ENCODE data around the gene DOK3. TPM values are rescaled to one million over a fixed set of nuclear protein-coding genes. Genes with fewer than 3 reads are reported as not detected.
A peak's percentile ranks its signal among the peaks of the same experiment; 100 is the strongest.
"Not testable (repeated sequence)": the region's sequence is repeated elsewhere in the genome, so short reads cannot be mapped to it uniquely, and the experiment has no call there.

Gene DOK3
- total RNA-seq, 6 experiments from 2014 or later, result 2.5 to 6.6 (median 3.9) TPM

DNA sequence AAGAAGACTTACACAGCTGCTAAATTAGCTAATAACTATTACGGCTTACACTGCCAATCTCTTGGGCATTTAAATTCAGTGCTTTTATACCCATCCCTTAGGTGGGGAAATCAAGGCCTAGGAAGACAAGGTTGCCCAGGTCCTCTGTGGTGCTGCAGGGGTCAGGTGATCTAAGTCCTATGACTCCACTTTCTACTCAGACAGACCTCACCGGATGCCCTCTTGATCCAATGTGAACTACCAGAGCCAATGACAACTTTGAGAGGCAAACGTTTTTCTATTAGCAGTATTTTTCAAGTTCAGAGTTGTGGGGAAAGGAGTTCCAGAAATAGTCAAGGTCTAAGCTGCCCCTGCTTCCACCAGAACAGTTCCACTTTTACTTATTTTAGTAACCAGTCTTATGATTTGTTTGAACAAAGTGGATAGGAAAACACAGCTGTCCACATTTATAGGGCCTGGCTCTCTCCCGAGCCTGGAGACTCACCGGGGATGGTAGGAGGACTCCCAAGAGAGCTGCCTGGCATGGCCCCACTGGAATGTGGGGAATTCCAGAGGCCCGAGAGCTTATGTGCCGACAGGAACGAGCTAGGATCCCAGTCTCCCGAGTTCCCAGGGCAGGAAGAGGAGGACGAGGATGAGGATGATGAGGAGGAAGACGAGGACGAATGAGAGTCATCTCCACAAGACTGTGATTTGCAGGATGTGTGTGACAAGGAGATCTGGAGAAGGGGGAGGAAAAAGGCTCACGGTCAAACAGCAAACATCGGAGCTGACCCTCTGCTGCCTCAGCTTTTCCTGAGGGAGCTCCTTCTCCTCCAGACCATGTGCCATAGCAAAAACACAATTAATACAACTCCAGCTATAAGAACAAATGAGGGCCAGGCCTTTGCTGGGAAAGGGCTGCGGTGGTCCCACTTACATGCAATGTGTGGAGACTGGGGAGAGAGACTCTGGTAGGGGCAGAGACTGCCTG is 28.0 kb upstream of the DOK3 start:
- no peaks in the 10 kb centered on the region for H3K9me3 ChIP-seq
- no peak overlapping the region for H3K4me3 ChIP-seq
- 27% methylated on average over 14 of the region's 15 CpGs for WGBS (ENCODE audit: insufficient coverage, low coverage, low lambda C conversion rate, missing lambda C conversion rate)
- DNase-seq (peak in 1 of 3 donors; percentile 57), ATAC-seq (peak in 3 of 4 donors; percentile 15 to 74 (median 44))
- H3K36me3 ChIP-seq, result peaks cover 0 to 37% (median 4%) of the 10 kb centered on the region in 4 donors
- intact Hi-C loops (cut with DNase I), result no loop called here
- H3K4me1 ChIP-seq, result peaks cover 0 to 17% (median 6%) of the 10 kb centered on the region in 4 donors
- H3K27me3 ChIP-seq, result no peaks in the 10 kb centered on the region
- TF ChIP-seq CTCF (IDR thresholded peaks at IDR 0.05) (no peak), POLR2A (IDR thresholded peaks at IDR 0.05) (no peak)
- peak overlapping the region in 1 of 3 donors; percentile 20 for H3K27ac ChIP-seq

GRCh38 chr5:177536386-177536785 is 26.8 kb upstream of the DOK3 start:
- H3K4me1 ChIP-seq, result peaks cover 0 to 17% (median 6%) of the 10 kb centered on the region in 4 donors
- H3K27me3 ChIP-seq, result no peaks in the 10 kb centered on the region
- H3K4me3 ChIP-seq, result no peak overlapping the region
- 100% methylated on average over 4 of the region's 10 CpGs for WGBS (ENCODE audit: insufficient coverage, low coverage, low lambda C conversion rate, missing lambda C conversion rate)
- TF ChIP-seq POLR2A (IDR thresholded peaks at IDR 0.05) (no peak), CTCF (IDR thresholded peaks at IDR 0.05) (no peak)
- intact Hi-C loops (cut with DNase I), result no loop called here
- ATAC-seq (no peak), DNase-seq (no peak)
- H3K27ac ChIP-seq, result no peak overlapping the region
- peaks cover 0 to 43% (median 4%) of the 10 kb centered on the region in 4 donors for H3K36me3 ChIP-seq
- H3K9me3 ChIP-seq, result no peaks in the 10 kb centered on the region

- TF ChIP-seq POLR2A (IDR thresholded peaks at IDR 0.05) (no peak), CTCF (IDR thresholded peaks at IDR 0.05) (peak; percentile 4 to 27 (median 8))
- ATAC-seq (peak; percentile 54 to 70 (median 61)), DNase-seq (no peak)
- WGBS (ENCODE audit: insufficient coverage, low coverage, low lambda C conversion rate, missing lambda C conversion rate), result 17% methylated on average over 7 of the region's 7 CpGs
- H3K36me3 ChIP-seq, result peaks cover 0 to 54% (median 6%) of the 10 kb centered on the region in 4 donors
- intact Hi-C loops (cut with DNase I), result no loop called here
- peak overlapping the region in 2 of 3 donors; percentile 19 to 26 for H3K27ac ChIP-seq
- peaks cover 0 to 17% (median 6%) of the 10 kb centered on the region in 4 donors for H3K4me1 ChIP-seq
- H3K9me3 ChIP-seq, result no peaks in the 10 kb centered on the region
- H3K4me3 ChIP-seq, result no peak overlapping the region
- no peaks in the 10 kb centered on the region for H3K27me3 ChIP-seq
These were observed 25.5 kb upstream of the DOK3 start for GRCh38 chr5:177535125-177535524.

DNA sequence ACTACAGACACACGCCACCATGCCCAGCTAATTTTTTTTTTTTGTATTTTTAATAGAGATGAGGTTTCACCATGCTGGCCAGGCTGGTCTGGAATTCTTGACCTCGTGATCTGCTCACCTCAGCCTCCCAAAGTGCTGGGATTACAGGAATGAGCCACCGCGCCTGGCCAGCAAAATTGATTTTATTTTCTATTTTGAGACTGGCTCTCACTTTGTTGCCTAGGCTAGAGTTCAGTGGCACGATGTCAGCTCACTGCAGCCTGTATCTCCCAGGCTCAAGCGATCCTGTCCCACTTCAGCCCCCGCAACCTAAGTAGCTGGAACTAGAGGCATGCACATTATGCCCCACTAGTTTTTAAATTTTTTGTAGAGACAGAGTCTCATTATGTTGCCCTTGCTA is 24.8 kb upstream of the DOK3 start:
- peaks cover 0 to 61% (median 6%) of the 10 kb centered on the region in 4 donors for H3K36me3 ChIP-seq
- WGBS (ENCODE audit: insufficient coverage, low coverage, low lambda C conversion rate, missing lambda C conversion rate), result 23% methylated on average over 4 of the region's 7 CpGs
- peak overlapping the region in 2 of 3 donors; percentile 19 to 26 for H3K27ac ChIP-seq

More for the DNA sequence above, 24.8 kb upstream of the DOK3 start:
- H3K27me3 ChIP-seq; H3K9me3 ChIP-seq; H3K4me3 ChIP-seq; intact Hi-C loops (cut with DNase I): not testable (repeated sequence)
- H3K4me1 ChIP-seq, result peaks cover 0 to 17% (median 6%) of the 10 kb centered on the region in 4 donors
- ATAC-seq (peak; percentile 70 to 76 (median 71)), DNase-seq (peak in 1 of 3 donors; percentile 62)
